ENCODE measurements around the gene TMEM242.

- no peak for TF ChIP-seq CTCF (IDR thresholded peaks at IDR 0.05; ENCODE audit: low read depth, low read length, poor library complexity, severe bottlenecking)
- no peak for TF ChIP-seq EZH2phosphoT487 (IDR thresholded peaks at IDR 0.05; ENCODE audit: borderline replicate concordance, low read length)
These were observed 22.9 kb downstream of the TMEM242 start for GRCh38 chr6:157300436-157300835.

Data from DOHH2 (cell line).